GM19099 (cell line): ENCODE measurements around the gene FAM240A.

Source experiments
- POLR2A ChIP-seq: IDR thresholded peaks from 3 replicates; pipeline ENCODE4 v1.6.1; 2011; ENCODE audit warnings: low read depth; ENCODE audit not compliant: insufficient read length; ENCODE audit errors: extremely low read depth

The FAM240A gene

DNA sequence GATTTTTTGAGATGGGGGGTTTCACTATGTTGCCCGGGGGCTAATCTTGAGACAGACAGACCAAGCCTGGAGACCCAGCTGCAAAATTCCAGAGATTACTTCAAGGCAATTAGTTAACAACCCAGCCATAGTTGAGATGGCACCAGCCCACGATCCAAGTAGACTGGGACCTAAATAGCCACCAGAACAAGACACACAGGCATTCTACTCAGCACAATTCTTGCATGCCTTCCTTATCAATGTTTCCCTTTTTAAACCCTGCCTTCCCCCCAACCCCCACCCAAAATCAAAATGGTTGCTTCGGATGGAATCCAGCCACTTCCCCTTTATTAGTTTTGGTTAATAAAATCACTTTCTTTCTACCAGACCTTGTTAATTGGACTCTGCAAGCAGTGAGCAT is 28.6 kb downstream of the FAM240A start:
- no peak for TF ChIP-seq POLR2A

DNA sequence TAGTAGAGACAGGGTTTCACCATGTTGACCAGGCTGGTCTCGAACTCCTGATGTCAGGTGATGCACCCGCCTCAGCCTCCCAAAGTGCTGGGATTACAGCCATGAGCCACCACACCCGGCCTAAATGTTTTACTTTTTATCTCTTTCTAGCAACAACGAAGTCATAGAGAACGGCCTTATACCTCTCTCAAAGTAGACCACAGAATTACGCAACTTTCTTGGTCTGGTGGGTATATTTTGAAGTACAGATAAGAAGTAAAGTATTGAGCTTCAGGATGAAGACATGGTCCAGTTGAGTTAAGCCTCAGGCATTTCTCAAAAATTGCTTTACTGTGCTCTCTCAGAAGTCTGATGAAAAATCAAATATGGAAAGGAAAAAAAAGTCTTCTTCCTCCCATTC is 30.6 kb downstream of the FAM240A start:
- no peak for TF ChIP-seq POLR2A

GRCh38 chr3:46643701-46644100 is 31.4 kb downstream of the FAM240A start:
- no peak for TF ChIP-seq POLR2A

GRCh38 chr3:46646700-46647099 is 34.4 kb downstream of the FAM240A start:
- no peak for TF ChIP-seq POLR2A

GRCh38 chr3:46648096-46648495 is 35.8 kb downstream of the FAM240A start:
- no peak for TF ChIP-seq POLR2A

DNA sequence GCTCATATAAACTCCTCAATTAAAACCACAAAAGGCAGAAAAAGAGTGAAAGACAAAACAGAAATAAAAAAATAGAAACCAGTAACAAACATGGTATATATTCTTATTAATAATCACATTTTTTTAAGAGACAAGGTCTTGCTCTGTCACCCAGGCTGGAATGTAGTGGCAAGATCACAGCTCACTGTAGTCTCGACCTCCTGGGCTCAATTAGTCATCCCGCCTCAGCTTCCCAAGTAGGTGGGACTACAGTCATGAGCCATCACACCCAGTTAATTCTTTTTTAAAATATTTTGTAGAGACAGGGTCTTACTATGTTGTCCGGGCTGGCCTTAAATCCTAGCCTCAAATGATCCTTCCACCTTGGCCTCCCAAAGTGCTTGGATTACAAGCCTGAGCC is 37.1 kb downstream of the FAM240A start:
- TF ChIP-seq POLR2A, result no peak

GRCh38 chr3:46651084-46651483 is 38.8 kb downstream of the FAM240A start:
- no peak for TF ChIP-seq POLR2A

- no peak for TF ChIP-seq POLR2A
Measured at GRCh38 chr3:46655271-46655670, 42.9 kb downstream of the FAM240A start.

DNA sequence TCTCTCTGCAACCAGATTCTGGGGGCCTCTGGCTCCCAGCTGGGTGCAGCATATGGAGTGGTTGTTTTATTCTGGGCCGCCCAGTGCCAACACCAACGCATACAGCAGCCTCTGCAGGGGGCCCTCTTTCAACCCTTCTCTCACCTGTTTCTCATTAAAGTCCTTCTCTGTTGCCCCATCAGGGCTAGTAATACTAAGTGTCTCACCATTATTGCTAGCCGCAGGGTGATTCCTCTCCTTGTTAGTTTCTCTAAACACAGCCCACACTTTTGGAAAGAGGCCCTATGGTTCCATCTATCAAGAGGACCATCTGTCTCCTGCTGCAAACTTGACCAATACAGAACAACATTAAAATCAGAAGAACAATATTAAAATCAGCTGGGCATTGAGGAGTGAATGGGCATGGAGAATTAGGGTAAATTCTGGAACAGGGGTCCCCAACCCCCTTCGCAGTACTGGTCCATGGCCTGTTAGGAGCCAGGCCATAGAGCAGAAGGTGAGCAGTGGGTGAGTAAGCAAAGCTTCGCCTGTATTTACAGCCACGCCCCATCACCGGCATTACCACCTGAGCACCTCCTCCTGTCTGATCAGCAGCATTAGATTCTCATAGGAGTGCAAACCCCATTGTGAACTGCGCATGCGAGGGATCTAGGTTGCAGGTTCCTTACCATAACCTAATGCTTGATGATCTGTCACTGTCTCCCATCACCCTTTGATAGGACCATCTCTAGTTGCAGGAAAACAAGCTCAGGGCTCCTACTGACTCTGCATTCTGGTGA is 44.6 kb downstream of the FAM240A start:
- no peak for TF ChIP-seq POLR2A

DNA sequence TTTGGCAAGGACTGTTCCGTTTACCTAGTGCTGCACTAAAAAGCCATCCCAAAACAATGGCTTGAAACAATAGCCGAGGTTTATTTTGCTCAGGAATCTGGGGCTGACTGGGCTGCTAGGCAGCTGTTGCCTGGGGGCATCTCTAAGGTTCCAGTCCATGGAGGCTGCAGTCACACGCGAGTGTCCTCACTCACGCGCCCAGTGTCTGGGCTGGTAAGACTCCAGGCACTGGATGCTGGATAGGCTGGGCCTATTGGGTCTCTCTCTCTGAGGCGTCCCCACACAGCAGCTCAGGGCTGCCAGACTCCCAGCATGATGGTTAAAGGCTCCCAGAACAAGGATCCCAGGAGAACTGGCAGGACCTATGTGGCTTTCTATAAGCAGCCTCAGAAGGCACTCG is 47.0 kb downstream of the FAM240A start:
- TF ChIP-seq POLR2A, result no peak

- no peak for TF ChIP-seq POLR2A
Measured at GRCh38 chr3:46660003-46660402, 47.7 kb downstream of the FAM240A start.

GRCh38 chr3:46660543-46661523 is 48.5 kb downstream of the FAM240A start:
- TF ChIP-seq POLR2A, result no peak

GRCh38 chr3:46661776-46662766 is 49.7 kb downstream of the FAM240A start:
- no peak for TF ChIP-seq POLR2A

GRCh38 chr3:46662771-46663551 is 50.6 kb downstream of the FAM240A start:
- TF ChIP-seq POLR2A, result no peak
